Panc1 (cell line): ENCODE measurements around the gene WNK2. TPM values are rescaled to one million over a fixed set of nuclear protein-coding genes. Genes with fewer than 3 reads are reported as not detected.

Experiments
- ATAC-seq: fragments of 200-7000 bp; cut with Tn5 transposase; 2 replicates; pipeline ENCODE4 v1.9.1; 2020; ENCODE audit warnings: mild to moderate bottlenecking, moderate library complexity
- BruUV-seq: library from RNA; stranded (reverse); fragments of 400-500 nt; replicated peaks from 2 replicates; lab custom pipeline; 2021; lab: Mats Ljungman, UMichigan
- CTCF ChIA-PET: fragments of 300-600 bp; sonication (Branson Sonifier 250); formaldehyde crosslinking; loops from one replicate; lab custom pipeline; 2022; ENCODE audit warnings: antibody characterized with exemption; lab: Charles Lee
- POLR2A ChIA-PET: fragments of 300-600 bp; sonication (Branson Sonifier 250); formaldehyde crosslinking; loops from one replicate; lab custom pipeline; 2022; ENCODE audit warnings: antibody characterized with exemption; lab: Charles Lee
- DNase-seq: peaks from one replicate; pipeline ENCODE4 v3.0.0-alpha.2; 2010; ENCODE audit warnings: low read depth, low spot score
- H3K27ac ChIP-seq: 2 replicates; pipeline ENCODE4 v1.5.1; 2011; ENCODE audit warnings: mild to moderate bottlenecking, low read length, inconsistent platforms
- H3K27me3 ChIP-seq: fragments of 200-500 bp; sonication (Bioruptor generic); 2 replicates; pipeline ENCODE4 v1.6.0; 2014; ENCODE audit warnings: low read length, inconsistent platforms; ENCODE audit not compliant: control insufficient read depth, insufficient read depth
- H3K36me3 ChIP-seq: fragments of 200-500 bp; sonication (Bioruptor generic); 2 replicates; pipeline ENCODE4 v1.5.1; 2014; ENCODE audit warnings: inconsistent platforms, mild to moderate bottlenecking, low read length, moderate library complexity; ENCODE audit not compliant: control insufficient read depth, insufficient read depth
- H3K4me1 ChIP-seq: 2 replicates; pipeline ENCODE4 v1.5.1; 2011; ENCODE audit warnings: inconsistent platforms, mild to moderate bottlenecking, low read length, moderate library complexity; ENCODE audit not compliant: control insufficient read depth, insufficient read depth
- H3K4me3 ChIP-seq, 2 experiments: 2 replicates each; pipeline ENCODE4 v1.5.1; 2011 to 2012; ENCODE audit warnings: low read depth in 2 of 2, low read length in 2 of 2, mild to moderate bottlenecking in 2 of 2, inconsistent platforms in 1 of 2, moderate library complexity in 1 of 2
- H3K9me3 ChIP-seq: fragments of 200-500 bp; sonication (Bioruptor generic); 2 replicates; pipeline ENCODE4 v1.5.1; 2014; ENCODE audit warnings: low read depth, mild to moderate bottlenecking, inconsistent platforms, low read length, moderate library complexity; ENCODE audit not compliant: control insufficient read depth, insufficient read depth
- CTCF ChIP-seq: fragments of 450-650 bp; IDR thresholded peaks from 2 replicates; pipeline ENCODE4 v1.5.1; 2017; ENCODE audit warnings: mild to moderate bottlenecking
- POLR2AphosphoS5 ChIP-seq: IDR thresholded peaks from 2 replicates; pipeline ENCODE4 v1.6.1; 2012; ENCODE audit warnings: mild to moderate bottlenecking, low read depth, low read length, moderate library complexity
- REST ChIP-seq, 2 experiments: IDR thresholded peaks; 2 replicates each; pipeline ENCODE4 v1.6.1; 2011 to 2012; ENCODE audit warnings: low read depth in 2 of 2, control low read depth in 1 of 2, low read length in 1 of 2, mild to moderate bottlenecking in 1 of 2, moderate library complexity in 1 of 2; ENCODE audit not compliant: insufficient read depth in 1 of 2
- SIN3A ChIP-seq: IDR thresholded peaks from 2 replicates; pipeline ENCODE4 v1.6.1; 2012; ENCODE audit warnings: low read depth, mild to moderate bottlenecking, low read length, moderate library complexity, borderline replicate concordance; ENCODE audit not compliant: insufficient read depth
- TCF7L2 ChIP-seq: IDR thresholded peaks from 2 replicates; pipeline ENCODE4 v1.6.1; 2011; ENCODE audit warnings: mild to moderate bottlenecking, low read depth, low read length, inconsistent platforms
- in situ Hi-C: cut with HindIII; loops from 2 replicates; pipeline ENCODE4 v1.10.0; 2016; ENCODE audit warnings: low sequenced_read_pairs, low pct_unique_long_range_greater_than_20kb
- intact Hi-C: fragments of 100-400 bp; cut with micrococcal nuclease; formaldehyde crosslinking; loops from one replicate; pipeline ENCODE4 v1.10.0; 2022; ENCODE audit not compliant: unreplicated experiment
- total RNA-seq: library from RNA; stranded (reverse); gene quantifications from one replicate; pipeline ENCODE4 v1.2.1, GENCODE V29; 2021; ENCODE audit not compliant: unreplicated experiment

The WNK2 gene
- total RNA-seq, 1 experiment from 2014 or later, result 13.7 TPM

GRCh38 chr9:93228030-93228429 is 44.1 kb downstream of the WNK2 start:
- H3K4me3 ChIP-seq, result no peak overlapping the region
- intact Hi-C loops, result no loop called here
- ChIA-PET POLR2A (no interaction called here), CTCF (no interaction called here)
- ATAC-seq, result no peak
- in situ Hi-C loops, result no loop called here
- no peaks in the 10 kb centered on the region for H3K36me3 ChIP-seq
- BruUV-seq, result no TSS peak
- no peaks in the 10 kb centered on the region for H3K9me3 ChIP-seq
- no peak for TF ChIP-seq POLR2AphosphoS5
- TF ChIP-seq CTCF, result no peak
- no peak for TF ChIP-seq SIN3A
- TF ChIP-seq TCF7L2, result no peak
- TF ChIP-seq REST (IDR thresholded peaks at IDR 0.05; ENCODE audit: insufficient read depth in 1 of 2, low read depth in 2 of 2, low read length in 1 of 2), result no peak
- no peak overlapping the region for H3K27ac ChIP-seq
- no peaks in the 10 kb centered on the region for H3K27me3 ChIP-seq
- H3K4me1 ChIP-seq, result no peaks in the 10 kb centered on the region
- no peak for DNase-seq

GRCh38 chr9:93228453-93228852 is 44.5 kb downstream of the WNK2 start:
- Histone ChIP-seq H3K9me3 (no peaks in the 10 kb centered on the region), H3K4me3 (no peak overlapping the region), H3K4me1 (no peaks in the 10 kb centered on the region), H3K27ac (no peak overlapping the region), H3K27me3 (no peaks in the 10 kb centered on the region), H3K36me3 (no peaks in the 10 kb centered on the region)
- intact Hi-C loops (no loop called here), in situ Hi-C loops (no loop called here)
- ChIA-PET POLR2A (no interaction called here), CTCF (no interaction called here)
- BruUV-seq, result no TSS peak
- DNase-seq, result no peak
- ATAC-seq, result no peak
- no peak for TF ChIP-seq SIN3A
- no peak for TF ChIP-seq POLR2AphosphoS5
- no peak for TF ChIP-seq REST (IDR thresholded peaks at IDR 0.05; ENCODE audit: insufficient read depth in 1 of 2, low read depth in 2 of 2, low read length in 1 of 2)
- no peak for TF ChIP-seq CTCF
- TF ChIP-seq TCF7L2, result no peak
